GM15510 (cell line): ENCODE data around the gene FIG4.

ENCODE experiments used
- POLR2A ChIP-seq: IDR thresholded peaks from 3 replicates; pipeline ENCODE4 v1.6.1; 2011; ENCODE audit warnings: borderline replicate concordance; ENCODE audit not compliant: insufficient read length; ENCODE audit errors: extremely low read depth

Gene FIG4

DNA sequence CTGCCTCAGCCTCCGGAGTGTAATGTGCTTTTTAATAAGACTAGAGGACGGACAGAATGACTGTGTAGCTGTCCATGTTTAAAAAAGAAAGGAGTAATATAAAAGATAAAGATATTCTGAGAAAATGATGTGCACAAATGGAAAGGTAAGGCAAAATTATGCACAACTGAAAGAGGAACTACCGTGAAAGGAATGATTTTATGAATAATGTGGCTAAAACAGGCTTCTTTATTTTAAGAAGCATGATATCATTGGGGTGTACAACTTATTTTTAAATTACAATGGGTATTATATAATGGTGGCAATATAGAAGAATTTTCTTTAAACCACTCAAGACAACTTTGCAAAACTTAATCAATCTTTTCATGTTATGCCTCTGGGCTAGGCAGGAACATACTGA, 78.1 kb downstream of the FIG4 start:
- no peak for TF ChIP-seq POLR2A

- no peak for TF ChIP-seq POLR2A
Measured at GRCh38 chr6:109770047-109770446, 79.0 kb downstream of the FIG4 start.

DNA sequence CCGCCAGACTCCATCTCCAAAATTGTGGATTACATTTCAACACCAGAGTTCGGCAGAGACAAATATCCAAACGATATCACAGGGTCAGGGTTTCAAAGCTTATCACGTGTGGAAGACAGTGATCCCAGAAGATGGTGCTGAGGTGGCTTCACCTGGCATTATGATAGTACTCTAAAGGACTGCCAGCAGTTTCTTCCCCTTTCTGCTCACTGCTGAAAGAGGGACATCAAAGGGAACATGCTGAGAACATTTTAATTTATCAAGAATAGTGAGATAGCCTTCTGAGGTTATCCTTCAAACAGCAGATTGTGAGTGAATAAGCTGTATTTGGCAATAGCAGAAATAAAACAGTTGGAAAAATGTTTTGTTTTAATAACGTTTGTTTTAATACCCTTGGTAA, 79.7 kb downstream of the FIG4 start:
- no peak for TF ChIP-seq POLR2A

GRCh38 chr6:109772883-109773431, 81.9 kb downstream of the FIG4 start:
- TF ChIP-seq POLR2A: no peak

- no peak for TF ChIP-seq POLR2A
Measured at GRCh38 chr6:109781001-109781400, 89.9 kb downstream of the FIG4 start.

GRCh38 chr6:109782491-109782999, 91.4 kb downstream of the FIG4 start:
- no peak for TF ChIP-seq POLR2A

DNA sequence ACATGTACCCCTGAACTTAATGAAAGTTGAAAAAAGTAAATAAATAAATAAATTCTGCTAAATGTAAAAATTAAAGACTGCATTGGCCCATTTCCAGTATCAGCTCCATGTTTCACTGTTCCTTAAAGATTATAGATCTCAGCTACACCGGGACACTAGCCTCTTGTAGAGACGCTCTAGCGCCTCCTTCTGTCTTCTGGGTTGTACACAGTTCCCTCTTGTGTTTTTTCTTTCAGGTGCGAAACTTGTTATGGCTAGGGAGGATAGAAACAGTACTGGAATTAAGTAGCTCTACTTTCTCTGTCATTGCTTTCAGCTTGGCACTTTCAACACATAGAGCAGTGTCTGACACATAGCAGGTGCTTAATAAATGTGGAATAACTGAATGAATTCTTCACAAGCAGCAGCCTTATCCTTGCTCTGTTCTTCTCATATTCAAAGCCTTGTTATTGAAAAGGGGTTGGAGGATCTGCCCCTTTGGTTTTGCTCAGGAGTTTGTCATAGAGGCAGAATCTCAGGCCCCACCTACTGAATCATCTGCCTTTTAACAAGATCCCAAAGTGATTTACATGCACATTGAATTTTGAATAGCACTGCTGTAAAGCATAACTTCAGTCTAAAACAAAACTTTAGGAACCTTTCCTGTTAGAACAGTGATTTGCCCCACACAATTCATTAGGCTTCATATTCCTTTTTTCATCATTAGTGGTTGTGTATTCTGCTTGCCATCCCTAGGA, 92.3 kb downstream of the FIG4 start:
- TF ChIP-seq POLR2A: no peak

DNA sequence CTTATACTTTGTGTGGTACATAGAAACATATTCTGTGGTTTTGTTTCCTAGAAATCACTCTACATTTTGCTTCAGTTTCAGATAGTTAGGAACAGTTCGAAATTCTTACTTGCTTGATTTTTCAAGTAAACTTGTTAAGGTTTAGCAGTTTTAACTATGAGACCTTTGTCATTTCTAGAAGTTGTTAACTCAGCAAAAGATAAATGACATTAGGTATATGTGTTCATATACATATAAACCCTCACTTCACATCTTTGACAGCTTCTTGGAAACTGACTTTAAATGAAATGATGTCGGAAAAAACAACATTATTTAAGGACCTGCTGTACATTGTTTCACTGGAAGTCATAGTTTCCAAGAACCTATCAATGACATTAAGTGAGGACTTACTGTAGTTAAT, 96.2 kb downstream of the FIG4 start:
- TF ChIP-seq POLR2A: no peak

DNA sequence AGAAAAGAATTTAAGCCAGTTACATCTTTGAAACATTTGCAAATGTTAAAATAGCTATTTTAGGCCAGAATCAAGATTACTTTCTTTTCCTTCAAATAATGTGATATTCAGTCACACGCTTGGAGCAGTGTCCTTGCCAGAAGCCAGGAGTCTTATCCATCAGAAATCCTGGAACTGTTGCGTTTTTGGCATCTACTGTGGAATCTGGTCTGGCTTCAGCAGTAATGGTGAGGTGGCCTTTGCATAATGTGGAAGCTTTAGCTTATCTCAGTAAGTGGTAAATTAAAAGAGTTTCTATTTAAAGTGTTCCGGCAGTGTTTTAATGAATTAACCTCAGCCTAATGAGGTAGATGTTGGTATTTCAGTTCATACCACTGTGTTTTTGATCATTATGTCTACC, 97.6 kb downstream of the FIG4 start:
- TF ChIP-seq POLR2A: no peak

GRCh38 chr6:109790131-109790530, 99.0 kb downstream of the FIG4 start:
- no peak for TF ChIP-seq POLR2A

DNA sequence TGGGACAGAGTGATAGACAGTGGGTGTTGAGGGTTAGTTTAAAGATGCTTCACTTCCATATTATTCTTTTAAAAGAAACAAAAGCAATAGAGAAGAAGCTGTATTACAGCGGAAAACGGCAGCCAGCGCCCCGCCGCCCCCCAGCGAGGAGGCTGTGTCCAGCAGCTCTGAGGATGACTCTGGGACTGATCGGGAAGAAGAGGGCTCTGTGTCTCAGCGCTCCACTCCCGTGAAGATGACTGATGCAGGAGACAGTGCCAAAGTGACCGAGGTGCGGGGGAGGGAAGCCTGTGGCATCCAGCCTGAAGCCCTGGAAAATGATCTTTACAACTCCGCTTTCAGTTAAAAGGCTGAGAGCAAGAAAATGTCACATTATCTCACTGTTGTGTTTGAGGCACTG, 100.2 kb downstream of the FIG4 start:
- no peak for TF ChIP-seq POLR2A

- no peak for TF ChIP-seq POLR2A
Measured at GRCh38 chr6:109793021-109793420, 101.9 kb downstream of the FIG4 start.

- TF ChIP-seq POLR2A: no peak
Measured at GRCh38 chr6:109793792-109794191, 102.7 kb downstream of the FIG4 start.

DNA sequence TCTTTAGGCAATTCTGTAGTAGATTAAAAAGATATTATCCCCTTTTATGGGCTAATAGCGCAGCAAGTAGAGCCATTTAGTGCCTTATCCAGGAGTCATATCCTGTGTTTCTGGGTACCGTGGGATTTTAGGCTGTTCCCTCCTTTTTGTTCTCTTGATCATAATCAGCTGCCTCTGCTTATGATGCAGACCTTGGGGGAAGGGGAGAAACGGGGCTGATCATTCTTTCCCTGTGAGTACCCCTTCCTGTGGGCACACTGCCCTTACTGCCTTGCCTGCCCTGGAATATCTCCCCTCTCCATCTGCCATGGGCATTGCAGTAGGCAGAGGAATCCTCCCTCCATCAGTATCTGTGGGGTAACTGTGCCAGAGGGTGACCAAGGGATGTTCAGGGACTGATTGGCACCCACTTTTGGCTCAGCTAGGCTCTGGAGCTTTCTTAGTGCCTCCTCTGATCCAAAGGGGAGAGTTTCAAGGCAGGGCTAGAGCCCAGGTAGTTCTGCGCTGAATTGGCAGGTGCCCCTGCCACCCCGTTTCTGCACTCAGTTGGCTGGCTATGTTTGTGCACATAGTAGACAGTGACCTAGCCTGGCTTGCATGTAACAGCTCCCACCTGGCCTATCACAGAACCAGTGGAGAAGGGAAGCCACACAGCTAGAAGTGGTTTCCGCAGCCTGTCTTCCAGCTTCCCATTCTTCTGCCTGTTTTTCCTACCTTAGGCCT, 103.3 kb downstream of the FIG4 start:
- TF ChIP-seq POLR2A: no peak

GRCh38 chr6:109795994-109796555, 105.0 kb downstream of the FIG4 start:
- TF ChIP-seq POLR2A: no peak

- no peak for TF ChIP-seq POLR2A
Measured at GRCh38 chr6:109799129-109799528, 108.0 kb downstream of the FIG4 start.

- TF ChIP-seq POLR2A: no peak
Measured at GRCh38 chr6:109799664-109800063, 108.6 kb downstream of the FIG4 start.

GRCh38 chr6:109800771-109801170, 109.7 kb downstream of the FIG4 start:
- TF ChIP-seq POLR2A: no peak
